Thyroid gland (tissue), 4 donors: ENCODE measurements around the gene DENND1A. TPM values are rescaled to one million over a fixed set of nuclear protein-coding genes. Genes with fewer than 3 reads are reported as not detected.

Experiments
- DNase-seq, 2 donors: peaks; one replicate each; pipeline ENCODE4 v3.0.0-alpha.2; 2019
- H3K27ac ChIP-seq, 3 donors: fragments of 200-600 bp; sonication (generic); 1 replicate in 2 of 3; 2 replicates in 1 of 3; pipeline ENCODE4 v1.5.1; 2016 to 2019; ENCODE audit warnings: mild to moderate bottlenecking in 1 of 3, moderate library complexity in 1 of 3
- H3K27me3 ChIP-seq: fragments of 200-600 bp; sonication (generic); one replicate; pipeline ENCODE4 v1.5.1; 2019
- H3K36me3 ChIP-seq, 2 donors: fragments of 200-600 bp; sonication (generic); one replicate each; pipeline ENCODE4 v1.5.1; 2016 to 2019
- H3K4me1 ChIP-seq, 2 donors: fragments of 200-600 bp; sonication (generic); one replicate each; pipeline ENCODE4 v1.5.1; 2017 to 2019
- H3K4me3 ChIP-seq, 3 donors: fragments of 200-600 bp; sonication (generic); replicated peaks in 1 of 3; 1 replicate in 2 of 3; 2 replicates in 1 of 3; pipeline ENCODE4 v1.5.1; 2016; ENCODE audit warnings: mild to moderate bottlenecking in 1 of 3
- H3K9me3 ChIP-seq: fragments of 200-600 bp; sonication (generic); one replicate; pipeline ENCODE4 v1.5.1; 2017
- CTCF ChIP-seq, 6 experiments: fragments of 200-600 bp in 3 of 6; fragments of 450-650 bp in 3 of 6; sonication (generic) in 3 of 6; IDR thresholded peaks; one replicate each; pipeline ENCODE4 v1.5.1; 2016 to 2019; ENCODE audit warnings: antibody characterized with exemption in 6 of 6, mild to moderate bottlenecking in 2 of 6, inconsistent platforms in 1 of 6, moderate library complexity in 1 of 6
- POLR2A ChIP-seq, 2 donors: fragments of 450-650 bp; IDR thresholded peaks; one replicate each; pipeline ENCODE4 v1.6.1; 2017; ENCODE audit warnings: antibody characterized with exemption in 2 of 2, mild to moderate bottlenecking in 2 of 2, moderate library complexity in 1 of 2
- WGBS, 2 donors: methylation state at CpG; one replicate each; pipeline ENCODE4 v1.1.5; 2017; 5-methylcytosine and 5-hydroxymethylcytosine counted together
- intact Hi-C: fragments of 100-400 bp; cut with DNase I; formaldehyde crosslinking; loops from one replicate; pipeline ENCODE4 v1.15.1; 2023
- total RNA-seq, 4 donors: library from RNA; depleted of rRNA; stranded (reverse); fragments of >200 nt; gene quantifications; one replicate each; pipeline ENCODE4 v1.2.3, GENCODE V29; 2016

The DENND1A gene
- total RNA-seq, 4 donors from 2014 or later: 18.8 to 34.4 (median 28.2) TPM

DNA sequence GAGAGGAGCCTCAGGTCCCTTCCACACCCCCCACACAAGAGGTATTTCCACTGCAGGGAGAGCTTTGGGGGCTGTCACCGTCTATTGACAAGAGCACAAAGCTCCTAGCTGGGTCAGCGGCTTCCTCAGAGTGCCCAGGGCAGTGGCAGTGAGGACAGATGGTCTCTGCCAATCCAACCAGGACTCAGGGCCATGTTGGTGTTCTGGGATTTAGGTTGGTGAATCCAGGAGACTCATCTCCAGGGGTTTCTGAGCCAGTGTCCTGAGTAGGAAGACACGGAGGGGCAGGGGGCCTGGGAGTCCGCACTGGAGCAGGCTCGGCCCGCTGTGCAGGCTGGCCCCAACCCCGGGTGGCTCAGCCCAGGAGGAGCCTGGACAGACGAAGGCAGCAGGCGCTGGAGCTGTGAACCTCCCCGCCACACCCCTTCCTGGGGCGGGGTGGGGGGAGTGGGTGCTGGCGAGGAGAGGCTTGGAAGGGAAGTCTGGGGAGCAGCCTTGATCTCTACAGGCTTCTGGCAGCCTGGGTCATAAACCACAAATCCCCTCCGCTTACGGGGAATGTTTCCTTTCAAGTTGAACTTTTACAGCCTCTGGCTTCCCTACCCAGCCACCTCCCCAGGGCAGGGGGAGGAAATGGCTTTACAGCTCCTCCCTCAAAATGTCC lies 554.3 kb downstream of the DENND1A start:
- 62 to 66% methylated on average over 7 to 13 of the region's 14 CpGs for WGBS, 2 donors
- H3K4me1 ChIP-seq: peaks cover 4 to 29% of the 10 kb centered on the region in 2 donors
- no peaks in the 10 kb centered on the region for H3K36me3 ChIP-seq
- H3K27ac ChIP-seq: no peak overlapping the region
- intact Hi-C loops: no loop called here
- no peaks in the 10 kb centered on the region for H3K9me3 ChIP-seq
- DNase-seq: no peak
- TF ChIP-seq POLR2A (IDR thresholded peaks at IDR 0.05): no peak
- TF ChIP-seq CTCF (IDR thresholded peaks at IDR 0.05): no peak
- H3K4me3 ChIP-seq: no peak overlapping the region
- peaks cover 3% of the 10 kb centered on the region for H3K27me3 ChIP-seq

DNA sequence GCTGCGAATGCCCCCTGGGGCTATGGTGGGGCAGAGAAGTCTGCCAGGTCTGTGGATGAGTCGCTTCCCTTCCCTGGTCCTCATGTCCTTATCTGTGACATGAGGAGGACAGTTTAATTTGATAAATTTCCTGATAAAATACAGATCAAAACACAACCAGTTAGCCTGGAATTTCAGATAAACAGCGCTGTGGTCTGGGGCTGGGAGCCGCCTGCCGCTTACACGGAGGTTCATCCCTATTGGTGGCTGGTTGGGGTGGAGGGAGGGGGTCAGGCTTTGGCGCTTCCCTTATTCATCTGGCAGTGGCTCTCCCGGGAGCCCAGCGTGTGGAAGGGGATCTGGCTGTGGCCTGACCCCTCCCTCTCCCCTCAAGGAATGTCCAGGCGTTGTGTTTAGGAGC lies 556.0 kb downstream of the DENND1A start:
- H3K4me3 ChIP-seq: no peak overlapping the region
- H3K4me1 ChIP-seq: peaks cover 4 to 29% of the 10 kb centered on the region in 2 donors
- H3K27me3 ChIP-seq: peaks cover 3% of the 10 kb centered on the region
- WGBS, 2 donors: 24 to 60% methylated on average over 6 to 8 of the region's 10 CpGs
- no peak for DNase-seq
- no peaks in the 10 kb centered on the region for H3K9me3 ChIP-seq
- intact Hi-C loops: no loop called here
- TF ChIP-seq POLR2A (IDR thresholded peaks at IDR 0.05) (no peak), CTCF (IDR thresholded peaks at IDR 0.05) (no peak)
- no peaks in the 10 kb centered on the region for H3K36me3 ChIP-seq
- no peak overlapping the region for H3K27ac ChIP-seq

DNA sequence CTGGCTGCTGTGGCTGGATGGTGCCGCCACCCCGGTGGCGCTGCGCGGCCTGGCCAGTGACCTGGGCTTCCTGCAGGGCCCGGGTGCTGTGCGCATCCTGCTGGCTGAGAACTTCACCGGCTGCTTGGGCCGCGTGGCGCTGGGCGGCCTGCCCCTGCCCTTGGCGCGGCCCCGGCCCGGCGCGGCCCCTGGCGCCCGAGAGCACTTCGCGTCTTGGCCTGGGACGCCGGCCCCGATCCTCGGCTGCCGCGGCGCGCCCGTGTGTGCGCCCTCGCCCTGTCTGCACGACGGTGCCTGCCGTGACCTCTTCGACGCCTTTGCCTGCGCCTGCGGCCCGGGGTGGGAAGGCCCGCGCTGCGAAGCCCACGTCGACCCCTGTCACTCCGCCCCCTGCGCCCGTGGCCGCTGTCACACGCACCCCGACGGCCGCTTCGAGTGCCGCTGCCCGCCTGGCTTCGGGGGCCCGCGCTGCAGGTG lies 556.4 kb downstream of the DENND1A start:
- no peak for TF ChIP-seq CTCF (IDR thresholded peaks at IDR 0.05)
- TF ChIP-seq POLR2A (IDR thresholded peaks at IDR 0.05): no peak
- Histone ChIP-seq H3K27ac (no peak overlapping the region), H3K36me3 (no peaks in the 10 kb centered on the region), H3K4me1 (peaks cover 4 to 29% of the 10 kb centered on the region in 2 donors), H3K4me3 (no peak overlapping the region), H3K27me3 (peaks cover 3% of the 10 kb centered on the region), H3K9me3 (no peaks in the 10 kb centered on the region)
- no peak for DNase-seq
- intact Hi-C loops: no loop called here
- 13% methylated on average over 6 of the region's 60 CpGs; no CpG with 5 or more reads in 1 of the 2 donors for WGBS, 2 donors

DNA sequence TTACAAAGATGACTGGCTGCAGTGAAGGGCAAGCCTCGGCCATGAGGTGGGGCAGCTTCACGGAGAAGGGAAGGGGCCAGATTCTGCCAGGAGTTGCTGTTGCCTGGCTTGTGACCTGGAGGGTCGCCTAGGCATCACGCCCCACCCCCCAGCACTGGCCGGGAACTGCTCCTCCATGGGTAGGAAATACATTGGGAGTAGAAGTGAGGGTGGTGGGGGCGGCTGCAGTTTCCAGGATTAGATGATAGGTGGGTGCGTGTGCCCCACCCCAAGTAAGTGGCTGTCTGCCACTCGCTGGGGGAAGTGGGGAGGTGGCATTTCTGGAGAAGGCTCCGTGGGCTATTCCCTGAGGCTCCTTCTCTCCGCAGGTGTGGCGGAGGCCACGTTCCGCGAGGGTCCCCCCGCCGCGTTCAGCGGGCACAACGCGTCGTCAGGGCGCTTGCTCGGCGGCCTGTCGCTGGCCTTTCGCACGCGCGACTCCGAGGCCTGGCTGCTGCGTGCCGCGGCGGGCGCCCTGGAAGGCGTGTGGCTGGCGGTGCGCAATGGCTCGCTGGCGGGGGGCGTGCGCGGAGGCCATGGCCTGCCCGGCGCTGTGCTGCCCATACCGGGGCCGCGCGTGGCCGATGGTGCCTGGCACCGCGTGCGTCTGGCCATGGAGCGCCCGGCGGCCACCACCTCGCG lies 557.0 kb downstream of the DENND1A start:
- no peak for TF ChIP-seq POLR2A (IDR thresholded peaks at IDR 0.05)
- TF ChIP-seq CTCF (IDR thresholded peaks at IDR 0.05): no peak
- Histone ChIP-seq H3K4me1 (peaks cover 4 to 29% of the 10 kb centered on the region in 2 donors), H3K36me3 (no peaks in the 10 kb centered on the region), H3K27me3 (peaks cover 3% of the 10 kb centered on the region), H3K27ac (no peak overlapping the region), H3K4me3 (no peak overlapping the region), H3K9me3 (no peaks in the 10 kb centered on the region)
- no peak for DNase-seq
- 46 to 61% methylated on average over 8 to 14 of the region's 58 CpGs for WGBS, 2 donors
- intact Hi-C loops: no loop called here
